Adrenal gland (tissue), 12 donors: ENCODE data around the gene PTPRE. TPM values are rescaled to one million over a fixed set of nuclear protein-coding genes. Genes with fewer than 3 reads are reported as not detected.

Experiments used
- DNase-seq, 7 donors: peaks; one replicate each; pipeline ENCODE4 v3.0.0-alpha.2; 2019 to 2020
- H3K27ac ChIP-seq, 5 donors: fragments of 200-600 bp; sonication (generic) in 4 of 5; 1 replicate in 3 of 5; 2 replicates in 2 of 5; pipeline versions ENCODE4 v1.5.1 to v1.8.0; 2016 to 2020; ENCODE audit warnings: mild to moderate bottlenecking in 1 of 5
- H3K27me3 ChIP-seq: fragments of 200-600 bp; 2 replicates; pipeline ENCODE4 v1.8.0; 2021
- H3K36me3 ChIP-seq, 2 donors: fragments of 200-600 bp; replicated peaks in 1 of 2; 1 replicate in 1 of 2; 2 replicates in 1 of 2; pipeline versions ENCODE4 v1.5.1 to v1.8.0; 2018 to 2022
- H3K4me1 ChIP-seq, 2 donors: fragments of 200-600 bp; replicated peaks in 1 of 2; 1 replicate in 1 of 2; 2 replicates in 1 of 2; pipeline versions ENCODE4 v1.5.1 to v1.8.0; 2018 to 2021
- H3K4me3 ChIP-seq, 4 donors: fragments of 200-600 bp; sonication (generic) in 3 of 4; one replicate each; pipeline ENCODE4 v1.5.1; 2016 to 2018
- H3K9me3 ChIP-seq, 3 donors: fragments of 200-600 bp; sonication (generic) in 1 of 3; replicated peaks in 1 of 3; 1 replicate in 2 of 3; 2 replicates in 1 of 3; pipeline versions ENCODE4 v1.5.1 to v1.8.0; 2016 to 2021
- POLR2A ChIP-seq, 2 donors: fragments of 450-650 bp; IDR thresholded peaks; one replicate each; pipeline ENCODE4 v1.6.1; 2017; ENCODE audit warnings: antibody characterized with exemption in 2 of 2, mild to moderate bottlenecking in 2 of 2, moderate library complexity in 1 of 2
- WGBS, 4 donors: extraction: QIAGEN DNeasy Blood & Tissue Kit in 2 of 4; methylation state at CpG; one replicate each; pipeline versions ENCODE4 v1.1.5 to v1.1.7; 2013 to 2017; 5-methylcytosine and 5-hydroxymethylcytosine counted together
- intact Hi-C, 2 donors: fragments of 100-400 bp; cut with DNase I; formaldehyde crosslinking; loops; one replicate each; pipeline versions ENCODE4 v1.14.1 to v1.15.0; 2022 to 2023
- polyA plus RNA-seq, 3 donors: library from polyadenylated mRNA; stranded (reverse); fragments of 200-250 nt in 2 of 3; fragments of 350-450 nt in 1 of 3; fragmentation: Illumina TruSeq in 1 of 3; extraction: RNeasy Lipid Tissue Mini Kit (QIAGEN cat#74804) in 1 of 3; gene quantifications; one replicate each; pipeline ENCODE4 v1.2.3, GENCODE V29; 2013 to 2014
- total RNA-seq, 9 donors: library from RNA; depleted of rRNA in 4 of 9; stranded (reverse); fragments of >200 nt in 4 of 9; fragments of 120-200 nt in 1 of 9; fragmentation: NEBNext Ultra II Directional in 1 of 9; extraction: Animal tissue kit (Norgen Biotek cat#: 25700) in 1 of 9; gene quantifications; one replicate each; pipeline versions ENCODE4 v1.1.0 to v1.2.4, GENCODE V29; 2013 to 2023
- TF ChIP-seq, protein P1 (sequence below), 6 experiments: fragments of 450-650 bp in 4 of 6; fragments of 200-600 bp in 2 of 6; sonication (generic) in 1 of 6; IDR thresholded peaks; 1 replicate in 5 of 6; 2 replicates in 1 of 6; pipeline versions ENCODE4 v1.5.1 to v1.8.0; 2016 to 2021; ENCODE audit warnings: antibody characterized with exemption in 6 of 6, mild to moderate bottlenecking in 2 of 6, moderate library complexity in 1 of 6
- donor health status: healthy with polysubstance abuse.
- donor health status: Bipolar disorder and iron deficiency.
- donor health status: DM: yes; HTN: yes; CAD: no.
- donor health status: DM: no; HTN: no; CAD: no.
- donor health status: DM: no; HTN: no; CAD: no.
- donor health status: DM: yes; HTN: yes; CAD: no.

The PTPRE gene
- total and polyA plus RNA-seq, 12 donors = 7.6 to 52.8 (median 41.0) TPM

DNA sequence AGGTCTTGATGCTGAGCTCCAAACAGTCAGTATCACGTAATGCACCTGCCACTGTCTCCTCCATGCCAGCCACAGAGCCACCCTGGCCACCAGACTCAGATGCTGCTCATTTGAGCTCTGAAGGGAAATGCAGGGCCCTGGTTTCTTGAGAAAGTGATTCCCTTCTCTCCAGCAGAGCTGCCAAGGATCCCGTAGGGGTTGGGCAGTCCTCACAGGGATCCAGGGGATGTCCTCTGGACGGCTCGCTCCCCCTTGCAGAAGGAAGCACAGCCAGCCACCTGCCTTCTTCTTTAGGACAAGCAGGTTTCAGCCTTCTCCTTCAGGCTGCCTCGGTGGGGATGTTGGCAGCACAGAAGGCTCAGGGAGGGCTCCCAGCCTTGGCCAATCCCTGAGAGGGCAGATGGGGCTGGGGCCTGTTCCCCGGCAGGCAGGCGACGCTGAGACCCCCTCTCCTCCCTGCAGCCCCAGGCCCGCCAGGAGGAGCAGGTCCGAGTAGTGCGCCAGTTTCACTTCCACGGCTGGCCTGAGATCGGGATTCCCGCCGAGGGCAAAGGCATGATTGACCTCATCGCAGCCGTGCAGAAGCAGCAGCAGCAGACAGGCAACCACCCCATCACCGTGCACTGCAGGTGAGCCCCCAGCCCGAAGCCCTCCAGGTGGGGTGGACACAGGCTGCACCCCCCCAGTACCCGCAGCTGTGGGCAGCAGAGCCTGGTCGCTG, 170.4 kb downstream of the PTPRE start:
- intact Hi-C loops = loop anchor here (5.0 to 10.0 kb wide), 2 partner anchors 63 to 75 kb away; no protein-coding TSS in a partner anchor
- WGBS, 4 donors = 87 to 94% (median 88%) methylated on average over 8 to 21 of the region's 21 CpGs
- H3K36me3 ChIP-seq = peaks cover 0 to 61% of the 10 kb centered on the region in 2 donors

DNA sequence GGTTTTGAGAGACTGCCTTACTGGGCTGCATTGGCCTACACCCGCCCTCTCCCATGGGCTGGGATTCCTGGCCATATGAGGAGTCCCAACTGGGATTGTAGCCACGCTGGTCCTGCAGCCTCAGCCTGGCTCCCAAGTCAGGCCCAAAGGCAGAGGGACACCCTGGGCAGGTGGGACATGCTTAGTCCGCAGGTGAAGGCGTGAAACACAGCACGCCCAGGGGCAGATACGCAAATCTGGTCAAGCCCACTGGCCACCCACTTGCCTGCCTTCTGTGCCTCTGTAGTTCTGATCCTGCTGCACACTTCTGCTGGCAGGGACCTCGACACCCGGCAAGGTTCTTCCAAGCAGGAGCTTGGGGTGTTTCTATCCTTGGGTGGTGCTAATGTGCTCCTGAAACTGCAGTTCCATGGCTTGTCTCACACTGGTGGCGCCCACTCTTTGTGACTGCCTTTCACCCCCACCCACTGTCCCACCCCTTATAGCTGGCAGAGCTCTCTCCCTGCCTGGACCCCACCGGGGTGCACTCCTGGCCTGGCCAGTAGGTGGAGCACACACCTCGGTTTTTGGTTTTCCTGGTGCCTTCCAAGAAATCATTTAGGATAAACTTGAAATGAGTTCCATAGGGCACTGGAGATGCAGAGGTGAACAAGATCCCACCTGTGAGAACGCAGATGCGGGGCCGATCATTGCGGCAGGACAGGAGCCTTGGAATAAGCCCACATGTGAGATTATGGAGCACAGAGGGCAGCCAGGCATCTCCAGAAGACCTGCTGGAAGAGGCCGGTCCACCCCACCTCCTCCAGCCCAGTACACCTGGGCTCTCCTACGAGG, 171.4 kb downstream of the PTPRE start:
- H3K27me3 ChIP-seq = no peaks in the 10 kb centered on the region
- no peaks in the 10 kb centered on the region for H3K9me3 ChIP-seq
- intact Hi-C loops = loop anchor here (5.0 to 10.0 kb wide), 2 partner anchors 64 to 74 kb away; no protein-coding TSS in a partner anchor
- peaks cover 0 to 61% of the 10 kb centered on the region in 2 donors for H3K36me3 ChIP-seq
- WGBS, 4 donors = 60 to 80% (median 75%) methylated on average over 10 to 17 of the region's 17 CpGs
- no peak overlapping the region for H3K27ac ChIP-seq
- DNase-seq = peak in 1 of 7 donors; percentile 51
- TF ChIP-seq POLR2A (IDR thresholded peaks at IDR 0.05) = no peak
- TF ChIP-seq, protein P1, sequence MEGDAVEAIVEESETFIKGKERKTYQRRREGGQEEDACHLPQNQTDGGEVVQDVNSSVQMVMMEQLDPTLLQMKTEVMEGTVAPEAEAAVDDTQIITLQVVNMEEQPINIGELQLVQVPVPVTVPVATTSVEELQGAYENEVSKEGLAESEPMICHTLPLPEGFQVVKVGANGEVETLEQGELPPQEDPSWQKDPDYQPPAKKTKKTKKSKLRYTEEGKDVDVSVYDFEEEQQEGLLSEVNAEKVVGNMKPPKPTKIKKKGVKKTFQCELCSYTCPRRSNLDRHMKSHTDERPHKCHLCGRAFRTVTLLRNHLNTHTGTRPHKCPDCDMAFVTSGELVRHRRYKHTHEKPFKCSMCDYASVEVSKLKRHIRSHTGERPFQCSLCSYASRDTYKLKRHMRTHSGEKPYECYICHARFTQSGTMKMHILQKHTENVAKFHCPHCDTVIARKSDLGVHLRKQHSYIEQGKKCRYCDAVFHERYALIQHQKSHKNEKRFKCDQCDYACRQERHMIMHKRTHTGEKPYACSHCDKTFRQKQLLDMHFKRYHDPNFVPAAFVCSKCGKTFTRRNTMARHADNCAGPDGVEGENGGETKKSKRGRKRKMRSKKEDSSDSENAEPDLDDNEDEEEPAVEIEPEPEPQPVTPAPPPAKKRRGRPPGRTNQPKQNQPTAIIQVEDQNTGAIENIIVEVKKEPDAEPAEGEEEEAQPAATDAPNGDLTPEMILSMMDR (IDR thresholded peaks at IDR 0.05) = peak; percentile 20 to 53 (median 42)
- no peak overlapping the region for H3K4me3 ChIP-seq
- H3K4me1 ChIP-seq = no peaks in the 10 kb centered on the region

More for the DNA sequence above, 170.4 kb downstream of the PTPRE start:
- no peak overlapping the region for H3K4me3 ChIP-seq
- H3K27me3 ChIP-seq = no peaks in the 10 kb centered on the region
- H3K9me3 ChIP-seq = no peaks in the 10 kb centered on the region
- H3K4me1 ChIP-seq = no peaks in the 10 kb centered on the region
- DNase-seq = no peak
- H3K27ac ChIP-seq = no peak overlapping the region
- TF ChIP-seq, protein P1 (IDR thresholded peaks at IDR 0.05) = no peak
- no peak for TF ChIP-seq POLR2A (IDR thresholded peaks at IDR 0.05)

DNA sequence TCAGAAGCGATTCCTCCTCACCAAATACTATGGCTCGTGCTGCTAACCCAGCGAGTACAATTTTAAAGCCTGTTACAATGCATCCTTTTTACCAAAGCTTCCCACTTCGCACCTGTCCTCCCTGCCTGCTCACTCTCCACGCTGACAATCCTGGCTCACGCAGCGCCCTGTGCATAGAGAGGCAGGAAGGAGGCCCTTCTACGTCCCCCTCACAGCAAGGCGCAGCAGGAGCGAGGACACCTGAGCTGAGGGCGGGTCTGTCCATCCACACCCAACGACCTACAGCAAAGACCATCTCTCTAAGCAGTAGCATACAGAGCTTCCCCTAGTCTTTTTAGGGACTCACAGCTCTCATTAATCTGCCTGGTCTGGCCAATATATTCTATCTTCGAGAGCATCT, 173.3 kb downstream of the PTPRE start:
- H3K4me1 ChIP-seq = no peaks in the 10 kb centered on the region
- H3K36me3 ChIP-seq = peaks cover 0 to 53% of the 10 kb centered on the region in 2 donors
- DNase-seq = no peak
- no peak overlapping the region for H3K27ac ChIP-seq
- H3K27me3 ChIP-seq = no peaks in the 10 kb centered on the region
- intact Hi-C loops = no loop called here
- H3K9me3 ChIP-seq = no peaks in the 10 kb centered on the region
- WGBS, 4 donors = 84 to 93% (median 91%) methylated on average over 13 of the region's 13 CpGs
- no peak overlapping the region for H3K4me3 ChIP-seq
- TF ChIP-seq, protein P1 (IDR thresholded peaks at IDR 0.05) = no peak
- TF ChIP-seq POLR2A (IDR thresholded peaks at IDR 0.05) = no peak

DNA sequence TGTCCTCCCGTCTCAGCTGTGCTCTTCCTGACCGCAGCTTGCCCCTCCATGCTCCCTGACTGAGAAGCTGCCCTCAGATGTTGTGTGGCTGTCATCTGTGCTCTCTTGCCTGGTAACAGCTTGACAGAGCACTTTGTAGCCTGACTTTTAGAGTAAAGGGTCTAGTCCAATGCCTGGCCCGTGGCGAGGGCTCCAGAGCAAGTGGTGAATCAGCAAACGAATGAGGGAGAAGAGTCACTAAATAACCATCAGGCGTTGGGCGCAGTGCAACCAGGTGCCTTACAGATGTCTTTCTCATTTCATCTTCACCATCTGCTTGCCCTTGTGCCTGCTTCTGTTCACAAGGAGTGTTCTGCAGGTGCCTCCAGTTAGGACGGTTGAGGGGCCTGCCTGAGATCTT, 173.7 kb downstream of the PTPRE start:
- Histone ChIP-seq H3K36me3 (peaks cover 0 to 53% of the 10 kb centered on the region in 2 donors), H3K4me3 (no peak overlapping the region), H3K4me1 (no peaks in the 10 kb centered on the region), H3K27me3 (no peaks in the 10 kb centered on the region), H3K27ac (no peak overlapping the region), H3K9me3 (no peaks in the 10 kb centered on the region)
- DNase-seq = no peak
- intact Hi-C loops = no loop called here
- TF ChIP-seq, protein P1 (IDR thresholded peaks at IDR 0.05) = no peak
- TF ChIP-seq POLR2A (IDR thresholded peaks at IDR 0.05) = no peak
- WGBS, 4 donors = 91 to 93% (median 92%) methylated on average over 6 to 8 of the region's 8 CpGs
